Measurements from ENCODE around the gene CDC25A.

DNA sequence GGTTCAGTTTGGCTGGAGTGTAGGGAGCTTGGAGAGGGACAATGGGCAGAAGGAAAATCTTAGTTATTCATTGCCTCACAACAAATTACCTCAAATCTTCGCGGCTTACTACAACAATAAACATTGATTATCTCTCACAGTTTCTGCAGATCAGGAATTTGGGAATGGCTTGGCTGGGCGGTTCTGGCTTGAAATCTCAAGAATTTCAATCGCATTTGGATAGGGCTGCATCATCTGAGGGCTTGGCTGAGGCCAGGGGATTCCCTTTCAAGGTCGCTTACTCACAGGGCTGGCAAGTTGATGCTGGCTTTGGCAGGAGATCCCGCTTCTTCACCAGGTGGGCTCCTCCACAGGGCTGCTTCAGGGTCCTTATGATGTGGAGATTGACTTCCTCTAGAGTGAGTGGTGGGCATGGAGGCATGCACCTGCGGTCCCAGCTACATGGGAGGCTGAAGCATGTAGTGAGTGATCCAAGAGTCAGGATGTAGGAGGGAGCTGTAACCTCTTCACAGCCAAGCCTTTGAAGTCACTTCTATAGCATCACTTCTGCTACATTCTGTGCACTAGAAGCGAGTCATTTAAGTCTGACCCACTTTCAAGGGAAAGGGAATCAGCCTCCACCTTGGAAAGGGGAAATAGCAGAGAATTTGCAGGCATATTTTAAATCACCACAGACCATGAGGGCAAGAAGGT is 63.1 kb downstream of the CDC25A start:
- TF ChIP-seq CTCF (IDR thresholded peaks at IDR 0.05) (no peak), POLR2AphosphoS5 (IDR thresholded peaks at IDR 0.05; ENCODE audit: low read depth, low read length) (no peak), REST (IDR thresholded peaks at IDR 0.05; ENCODE audit: insufficient read depth in 1 of 2, low read depth in 2 of 2, low read length in 1 of 2) (no peak), TCF7L2 (IDR thresholded peaks at IDR 0.05; ENCODE audit: low read depth, low read length) (no peak), SIN3A (IDR thresholded peaks at IDR 0.05; ENCODE audit: borderline replicate concordance, insufficient read depth, low read depth, low read length) (no peak)

All from Panc1 (cell line).